OCI-LY1 (cell line): ENCODE measurements around the gene TAGLN2.

Source experiments
- H2AFZ ChIP-seq: fragments of 200-600 bp; sonication (generic), shearing (Covaris generic); 2 replicates; pipeline ENCODE4 v1.6.0; 2014; ENCODE audit warnings: antibody characterized with exemption, mild to moderate bottlenecking, low read length
- H3F3A ChIP-seq: fragments of 200-600 bp; sonication (generic), shearing (Covaris generic); 2 replicates; pipeline ENCODE4 v1.6.0; 2014; ENCODE audit warnings: mild to moderate bottlenecking, antibody characterized with exemption, low read length, moderate library complexity; ENCODE audit not compliant: insufficient read depth
- H3K27ac ChIP-seq: fragments of 200-600 bp; sonication (generic); 2 replicates; pipeline ENCODE4 v1.5.1; 2014; ENCODE audit warnings: low read length, mixed run types, mild to moderate bottlenecking, low read depth; ENCODE audit not compliant: poor library complexity, severe bottlenecking
- H3K27me3 ChIP-seq: fragments of 200-600 bp; sonication (generic); 2 replicates; pipeline ENCODE4 v1.6.0; 2014; ENCODE audit warnings: antibody characterized with exemption, mild to moderate bottlenecking, low read length, moderate library complexity; ENCODE audit not compliant: insufficient read depth
- H3K36me3 ChIP-seq: fragments of 200-600 bp; sonication (generic); 2 replicates; pipeline ENCODE4 v1.6.1; 2014; ENCODE audit warnings: mild to moderate bottlenecking, antibody characterized with exemption, low read length, moderate library complexity, mixed read lengths; ENCODE audit not compliant: insufficient read depth
- H3K4me1 ChIP-seq: fragments of 200-600 bp; sonication (generic); 2 replicates; pipeline ENCODE4 v1.5.1; 2014; ENCODE audit warnings: mild to moderate bottlenecking, low read length, moderate library complexity; ENCODE audit not compliant: insufficient read depth, severe bottlenecking
- H3K4me2 ChIP-seq: fragments of 200-600 bp; sonication (generic), shearing (Covaris generic); 2 replicates; pipeline ENCODE4 v1.6.1; 2014; ENCODE audit warnings: low read length
- H3K4me3 ChIP-seq: fragments of 200-600 bp; sonication (generic); 2 replicates; pipeline ENCODE4 v1.5.1; 2014; ENCODE audit warnings: low read length, low read depth, mild to moderate bottlenecking, mixed read lengths; ENCODE audit not compliant: poor library complexity, severe bottlenecking
- H3K79me2 ChIP-seq: fragments of 200-600 bp; shearing (Covaris generic); 2 replicates; pipeline ENCODE4 v1.6.1; 2016; ENCODE audit warnings: mixed run types, low read length, mixed read lengths; ENCODE audit not compliant: insufficient read depth
- H3K9ac ChIP-seq: fragments of 200-600 bp; sonication (generic), shearing (Covaris generic); 2 replicates; pipeline ENCODE4 v1.6.1; 2014; ENCODE audit warnings: mild to moderate bottlenecking, low read length, mixed read lengths
- H3K9me2 ChIP-seq: fragments of 200-600 bp; sonication (generic), shearing (Covaris generic); 2 replicates; pipeline ENCODE4 v1.6.1; 2014; ENCODE audit warnings: low read depth, mild to moderate bottlenecking, low read length, mixed read lengths
- H3K9me3 ChIP-seq: fragments of 200-600 bp; shearing (Covaris generic); 2 replicates; pipeline ENCODE4 v1.6.1; 2014; ENCODE audit warnings: low read length, mixed read lengths
- H4K20me1 ChIP-seq: fragments of 200-600 bp; sonication (generic), shearing (Covaris generic); 2 replicates; pipeline ENCODE4 v1.6.0; 2016; ENCODE audit warnings: mild to moderate bottlenecking, low read length; ENCODE audit not compliant: insufficient read depth
- CTCF ChIP-seq: fragments of 200-600 bp; sonication (generic), shearing (Covaris generic); IDR thresholded peaks from 2 replicates; pipeline ENCODE4 v1.5.1; 2017; ENCODE audit warnings: mild to moderate bottlenecking, antibody characterized with exemption, low read length, moderate library complexity, mixed read lengths
- EZH2 ChIP-seq: fragments of 200-600 bp; sonication (generic), shearing (Covaris generic); IDR thresholded peaks from 2 replicates; pipeline ENCODE4 v1.8.0; 2017; ENCODE audit warnings: borderline replicate concordance, mixed run types, mild to moderate bottlenecking, antibody characterized with exemption, low read length, moderate library complexity, mixed read lengths

The TAGLN2 gene

GRCh38 chr1:159938211-159938852 lies 13.0 kb upstream of the TAGLN2 start:
- Histone ChIP-seq H3K9ac (no peak overlapping the region), H2AFZ (no peak overlapping the region), H3K4me2 (no peak overlapping the region), H3K79me2 (no peaks in the 10 kb centered on the region), H3K27ac (no peak overlapping the region), H3K4me1 (no peaks in the 10 kb centered on the region), H3K9me2 (no peaks in the 10 kb centered on the region), H3K36me3 (no peaks in the 10 kb centered on the region), H3K27me3 (0 out of 2 replicates have a peak, but pooled peaks cover 15% of the 10 kb centered on the region), H3K9me3 (no peaks in the 10 kb centered on the region), H4K20me1 (no peaks in the 10 kb centered on the region), H3K4me3 (no peak overlapping the region), H3F3A (no peaks in the 10 kb centered on the region)
- no peak for TF ChIP-seq CTCF
- TF ChIP-seq EZH2 = no peak

GRCh38 chr1:159937054-159937750 lies 11.9 kb upstream of the TAGLN2 start:
- Histone ChIP-seq H3K27me3 (0 out of 2 replicates have a peak, but pooled peaks cover 15% of the 10 kb centered on the region), H3F3A (no peaks in the 10 kb centered on the region), H3K9ac (no peak overlapping the region), H3K79me2 (no peaks in the 10 kb centered on the region), H3K36me3 (no peaks in the 10 kb centered on the region), H3K9me2 (no peaks in the 10 kb centered on the region), H3K27ac (no peak overlapping the region), H3K9me3 (no peaks in the 10 kb centered on the region), H4K20me1 (no peaks in the 10 kb centered on the region), H2AFZ (no peak overlapping the region), H3K4me2 (no peak overlapping the region), H3K4me3 (no peak overlapping the region), H3K4me1 (no peaks in the 10 kb centered on the region)
- TF ChIP-seq EZH2 (no peak), CTCF (no peak)

- Histone ChIP-seq H3K36me3 (no peaks in the 10 kb centered on the region), H4K20me1 (no peaks in the 10 kb centered on the region), H3K9ac (no peak overlapping the region), H3K4me3 (no peak overlapping the region), H3K4me2 (no peak overlapping the region), H3K9me2 (no peaks in the 10 kb centered on the region), H3K27me3 (peaks cover 15% of the 10 kb centered on the region; the same call in 1 of the 2 replicates), H3K27ac (no peak overlapping the region), H3K79me2 (no peaks in the 10 kb centered on the region), H3F3A (no peaks in the 10 kb centered on the region), H3K4me1 (no peaks in the 10 kb centered on the region), H2AFZ (no peak overlapping the region), H3K9me3 (no peaks in the 10 kb centered on the region)
- TF ChIP-seq EZH2 = no peak
- TF ChIP-seq CTCF = peak; percentile 75
These were observed 11.1 kb upstream of the TAGLN2 start for GRCh38 chr1:159936273-159936904.
